HEK293 (cell line): ENCODE measurements around the gene PIPOX.

Source experiments
- CTCF ChIP-seq: fragments of 450-650 bp; formaldehyde crosslinking; IDR thresholded peaks from 2 replicates; pipeline ENCODE4 v1.5.1; 2016; ENCODE audit warnings: missing biosample characterization, missing genetic modification characterization
- MZF1 ChIP-seq: fragments of 450-650 bp; formaldehyde crosslinking; IDR thresholded peaks from 2 replicates; pipeline ENCODE4 v1.5.1; 2017; ENCODE audit warnings: missing biosample characterization, missing genetic modification characterization, borderline replicate concordance

- TF ChIP-seq CTCF (tag by site-specific recombination): no peak
- no peak for TF ChIP-seq MZF1 (tag by site-specific recombination)
These were observed 6.7 kb downstream of the PIPOX start for GRCh38 chr17:29049541-29050145.
